LNCAP (cell line): Measurements from ENCODE around the gene IRF8.

Source experiments
- TF ChIP-seq, protein P1 (sequence below): fragments of 450-650 bp; IDR thresholded peaks from 2 replicates; pipeline ENCODE4 v1.5.1; 2017; ENCODE audit warnings: mild to moderate bottlenecking

IRF8 gene

DNA sequence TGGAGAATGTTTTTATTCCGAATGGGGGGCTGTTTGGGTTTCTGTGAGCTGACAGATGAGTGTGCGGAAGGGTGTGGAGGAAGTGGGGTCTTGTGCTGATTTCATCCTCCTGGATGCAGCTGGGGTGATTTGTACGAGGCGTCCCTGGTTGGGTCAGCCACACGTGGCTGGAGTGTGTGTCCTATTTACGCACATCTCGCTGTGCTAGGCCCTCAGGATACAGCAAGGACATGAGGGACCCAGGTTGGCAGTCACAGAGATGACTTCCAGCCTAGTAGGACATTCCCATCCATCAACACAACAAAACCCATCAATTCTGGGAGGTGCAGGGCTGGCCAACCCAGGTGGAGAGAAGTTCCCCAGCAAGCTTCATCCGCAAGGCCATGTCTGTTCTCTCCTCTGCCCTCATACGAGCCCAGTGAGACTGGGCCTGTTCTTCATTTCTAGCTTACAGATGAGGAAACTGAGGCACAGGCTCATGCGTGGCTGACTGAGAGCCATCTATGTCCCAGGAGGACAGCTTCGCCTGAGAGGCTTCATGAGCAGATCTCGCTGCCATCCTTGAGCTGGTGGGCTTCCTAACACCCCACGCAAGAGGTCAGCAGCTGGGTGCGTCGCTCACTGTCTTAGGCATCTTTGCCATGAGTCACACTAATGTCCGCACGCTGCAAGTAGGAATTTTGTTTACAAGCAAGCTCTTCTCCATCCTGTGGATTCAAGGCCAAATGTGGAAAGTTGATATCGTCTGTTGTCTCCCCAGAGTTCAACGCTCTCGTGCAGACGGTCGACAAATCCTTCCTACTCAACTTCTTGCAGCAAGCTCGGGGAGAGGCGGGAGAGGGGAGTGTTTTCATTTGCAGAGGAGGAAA is 24.4 kb downstream of the IRF8 start:
- TF ChIP-seq, protein P1, sequence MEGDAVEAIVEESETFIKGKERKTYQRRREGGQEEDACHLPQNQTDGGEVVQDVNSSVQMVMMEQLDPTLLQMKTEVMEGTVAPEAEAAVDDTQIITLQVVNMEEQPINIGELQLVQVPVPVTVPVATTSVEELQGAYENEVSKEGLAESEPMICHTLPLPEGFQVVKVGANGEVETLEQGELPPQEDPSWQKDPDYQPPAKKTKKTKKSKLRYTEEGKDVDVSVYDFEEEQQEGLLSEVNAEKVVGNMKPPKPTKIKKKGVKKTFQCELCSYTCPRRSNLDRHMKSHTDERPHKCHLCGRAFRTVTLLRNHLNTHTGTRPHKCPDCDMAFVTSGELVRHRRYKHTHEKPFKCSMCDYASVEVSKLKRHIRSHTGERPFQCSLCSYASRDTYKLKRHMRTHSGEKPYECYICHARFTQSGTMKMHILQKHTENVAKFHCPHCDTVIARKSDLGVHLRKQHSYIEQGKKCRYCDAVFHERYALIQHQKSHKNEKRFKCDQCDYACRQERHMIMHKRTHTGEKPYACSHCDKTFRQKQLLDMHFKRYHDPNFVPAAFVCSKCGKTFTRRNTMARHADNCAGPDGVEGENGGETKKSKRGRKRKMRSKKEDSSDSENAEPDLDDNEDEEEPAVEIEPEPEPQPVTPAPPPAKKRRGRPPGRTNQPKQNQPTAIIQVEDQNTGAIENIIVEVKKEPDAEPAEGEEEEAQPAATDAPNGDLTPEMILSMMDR, result no peak

DNA sequence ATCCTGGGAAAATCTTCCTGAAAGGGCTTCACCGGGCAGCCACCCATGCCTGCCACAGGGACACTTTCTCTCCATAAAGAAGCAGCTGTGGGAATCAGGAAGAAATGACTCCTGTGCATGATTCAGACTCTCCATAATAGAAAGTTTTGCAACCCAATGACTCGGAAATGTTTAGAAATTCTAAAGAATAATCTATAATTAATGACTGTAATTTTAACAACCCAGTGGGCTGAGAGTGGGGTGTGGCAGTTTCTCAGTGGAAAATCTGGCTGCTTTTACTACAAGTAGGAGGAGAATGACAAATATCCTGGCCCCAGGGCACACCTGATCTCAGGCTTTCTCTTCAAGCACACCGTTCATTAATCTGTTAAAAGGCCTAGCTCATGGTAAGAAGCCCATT is 25.7 kb downstream of the IRF8 start:
- TF ChIP-seq, protein P1, result no peak

DNA sequence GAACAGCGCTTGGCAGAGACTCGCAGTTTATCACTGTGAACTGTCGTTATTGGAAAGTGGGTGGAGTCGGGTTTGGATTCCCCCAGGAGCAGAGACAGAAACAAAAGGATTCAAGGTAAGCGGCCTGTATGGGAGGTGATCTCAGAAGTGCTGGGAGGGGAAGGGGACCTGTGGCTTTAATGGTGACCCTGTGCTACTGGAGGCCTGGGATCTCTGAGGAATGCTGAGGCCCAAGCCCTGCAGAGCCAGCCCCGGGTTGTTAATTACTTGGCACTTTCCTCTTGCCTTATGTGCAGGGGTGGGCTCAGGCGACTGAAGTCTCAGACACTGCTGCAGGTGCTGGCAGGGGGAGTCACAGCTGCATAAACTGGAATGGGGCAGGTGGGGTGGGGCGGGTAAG is 27.4 kb downstream of the IRF8 start:
- TF ChIP-seq, protein P1, result no peak

DNA sequence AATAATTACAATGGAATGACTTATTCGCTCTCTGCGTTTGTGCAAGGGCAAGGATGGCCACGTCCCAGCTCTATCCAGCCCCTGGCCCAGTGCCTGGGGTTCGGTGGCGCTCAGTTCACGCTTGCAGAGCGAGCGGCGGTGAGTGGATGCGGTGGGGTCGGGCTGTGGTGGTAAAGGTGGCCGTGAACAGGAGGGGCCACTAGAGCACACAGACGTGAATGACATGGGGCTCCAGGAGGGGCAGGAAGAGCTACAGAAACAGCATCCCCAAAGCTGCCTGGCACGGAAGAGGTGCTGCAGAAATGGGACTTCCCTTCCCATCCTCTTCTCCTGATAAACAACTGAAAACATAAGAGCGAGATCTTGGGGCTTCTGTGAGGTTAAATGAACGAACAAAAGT is 28.4 kb downstream of the IRF8 start:
- TF ChIP-seq, protein P1, result no peak

DNA sequence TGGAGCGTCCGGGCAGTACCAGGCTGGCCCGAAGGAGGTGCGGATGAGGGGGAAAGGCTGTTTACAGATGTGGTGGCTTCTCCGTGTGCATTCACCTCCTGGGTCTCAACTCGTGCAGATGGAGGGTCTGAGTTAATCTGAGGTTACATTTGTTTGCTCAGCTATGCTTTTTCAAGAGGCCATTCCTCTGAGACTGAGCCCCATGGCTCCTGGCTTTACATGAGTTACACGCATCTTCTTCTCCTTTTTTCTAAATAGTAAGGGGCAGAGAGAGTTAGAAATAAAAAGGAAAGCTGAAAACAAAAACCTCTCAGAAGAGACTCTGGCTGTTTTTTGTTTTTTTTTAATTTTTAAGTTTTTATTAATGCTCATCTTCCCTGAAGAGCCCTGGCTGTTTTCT is 29.0 kb downstream of the IRF8 start:
- TF ChIP-seq, protein P1, result no peak

DNA sequence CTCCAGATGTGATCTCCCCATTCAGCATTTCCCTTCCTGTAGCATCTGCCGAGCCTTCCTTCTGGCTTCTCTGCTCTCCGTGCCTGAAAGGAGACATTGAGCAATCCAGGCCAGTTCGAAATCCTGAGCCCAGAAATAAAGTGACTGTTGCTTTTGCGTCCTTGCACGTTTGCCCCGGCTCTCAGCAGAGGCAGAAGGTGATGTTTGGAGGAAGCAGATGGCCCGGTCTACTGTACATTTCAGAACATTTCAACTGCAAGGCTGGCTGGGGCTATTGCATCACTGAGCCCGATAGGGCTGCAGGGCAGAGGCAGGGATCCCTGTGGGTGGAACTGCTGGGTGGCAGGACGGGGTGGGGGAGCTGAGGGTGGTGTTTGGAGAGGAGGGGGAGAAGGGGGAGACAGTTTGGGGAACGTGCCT is 29.4 kb downstream of the IRF8 start:
- TF ChIP-seq, protein P1, result no peak

DNA sequence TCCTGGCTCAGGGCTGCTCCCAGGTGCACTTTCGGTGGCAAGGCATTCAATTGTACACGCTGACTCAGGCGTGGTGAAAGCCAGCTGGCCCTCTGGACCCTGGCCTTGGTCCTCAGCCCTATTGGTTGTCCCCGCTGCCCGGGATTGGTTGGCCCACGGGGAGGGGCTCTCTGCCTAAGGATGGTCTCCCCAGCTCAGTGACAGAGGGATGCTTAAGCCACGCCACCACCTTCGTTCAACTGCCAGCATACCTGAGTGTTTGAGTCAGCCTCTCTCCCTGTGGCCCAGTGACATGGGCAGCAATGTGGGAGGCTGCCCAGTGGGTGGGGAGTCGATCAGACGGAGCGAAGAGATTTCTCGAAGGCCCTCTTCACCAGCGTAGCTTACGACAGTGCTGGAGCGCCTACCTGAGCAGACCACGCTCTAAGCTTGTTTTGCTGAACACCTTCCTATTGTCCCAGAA is 30.3 kb downstream of the IRF8 start:
- TF ChIP-seq, protein P1, result no peak
